H1 (cell line): Measurements from ENCODE around the gene CTNNA3. TPM values are rescaled to one million over a fixed set of nuclear protein-coding genes. Genes with fewer than 3 reads are reported as not detected.

Experiments
- CBX5 ChIP-seq: fragments of 300-800, 300-1000 bp; sonication (generic); IDR thresholded peaks from 2 replicates; pipeline ENCODE4 v1.7.1; 2016; ENCODE audit warnings: antibody characterized with exemption, low read length, low read depth
- FOSL1 ChIP-seq: IDR thresholded peaks from 2 replicates; pipeline ENCODE4 v1.6.1; 2011; ENCODE audit warnings: mild to moderate bottlenecking, low read depth, low read length, moderate library complexity; ENCODE audit not compliant: insufficient read depth
- TAF1 ChIP-seq: IDR thresholded peaks from 2 replicates; pipeline ENCODE4 v1.6.1; 2011; ENCODE audit warnings: mild to moderate bottlenecking, low read depth, low read length
- polyA plus RNA-seq, 7 experiments: library from polyadenylated mRNA; depleted of rRNA in 3 of 7; stranded (reverse) in 5 of 7; unstranded in 2 of 7; fragments of >200 nt in 5 of 7; fragments of 200-250 nt in 2 of 7; gene quantifications; 1 replicate in 5 of 7; 2 replicates in 1 of 7; 4 replicates in 1 of 7; pipeline versions ENCODE4 v1.2.1 to v1.2.3, GENCODE V29; 2011 to 2013; ENCODE audit warnings: missing spikeins in 2 of 7, mixed read lengths in 2 of 7
- total RNA-seq: library from RNA; stranded (reverse); fragmentation: NEBNext Ultra II Directional; extraction: Animal tissue kit (Norgen Biotek cat#: 25700); gene quantifications from 2 replicates; pipeline ENCODE4 v1.2.1, GENCODE V29; 2021
- TF ChIP-seq, protein P1 (sequence below): fragments of 300-600 bp; sonication (generic); IDR thresholded peaks from 2 replicates; pipeline ENCODE4 v1.7.1; 2012; ENCODE audit warnings: low read length, moderate library complexity, mild to moderate bottlenecking, inconsistent platforms; ENCODE audit not compliant: insufficient replicate concordance
- TF ChIP-seq, protein P2 (sequence below): IDR thresholded peaks from 2 replicates; pipeline ENCODE4 v1.6.1; 2011; ENCODE audit warnings: low read length, improper control_type of control experiment

CTNNA3 gene
- total and polyA plus RNA-seq, 2 of the 8 experiments (the other 6 are each of a cell fraction or from before 2014, with no cell fraction given): 1.3 to 1.5 TPM

DNA sequence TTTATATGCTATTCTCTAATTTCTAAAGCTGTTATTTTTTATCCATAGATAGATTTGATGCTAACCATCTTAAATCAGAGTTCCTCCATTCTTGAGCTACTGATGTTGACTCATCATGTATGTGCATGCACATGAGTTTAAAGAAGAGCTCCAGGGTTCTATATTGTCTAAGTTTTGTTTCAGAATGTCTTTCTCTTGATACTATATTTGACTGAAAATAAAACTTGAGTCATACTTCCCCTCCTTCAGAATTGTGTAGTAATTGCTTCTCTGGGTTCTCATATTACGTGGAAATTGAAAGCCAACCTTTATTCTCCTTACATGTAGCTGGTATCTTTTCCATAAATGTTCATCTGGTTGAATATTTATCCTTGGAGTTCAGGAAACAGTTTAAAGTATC is 680.8 kb downstream of the CTNNA3 start (continued):
- TF ChIP-seq, protein P1, sequence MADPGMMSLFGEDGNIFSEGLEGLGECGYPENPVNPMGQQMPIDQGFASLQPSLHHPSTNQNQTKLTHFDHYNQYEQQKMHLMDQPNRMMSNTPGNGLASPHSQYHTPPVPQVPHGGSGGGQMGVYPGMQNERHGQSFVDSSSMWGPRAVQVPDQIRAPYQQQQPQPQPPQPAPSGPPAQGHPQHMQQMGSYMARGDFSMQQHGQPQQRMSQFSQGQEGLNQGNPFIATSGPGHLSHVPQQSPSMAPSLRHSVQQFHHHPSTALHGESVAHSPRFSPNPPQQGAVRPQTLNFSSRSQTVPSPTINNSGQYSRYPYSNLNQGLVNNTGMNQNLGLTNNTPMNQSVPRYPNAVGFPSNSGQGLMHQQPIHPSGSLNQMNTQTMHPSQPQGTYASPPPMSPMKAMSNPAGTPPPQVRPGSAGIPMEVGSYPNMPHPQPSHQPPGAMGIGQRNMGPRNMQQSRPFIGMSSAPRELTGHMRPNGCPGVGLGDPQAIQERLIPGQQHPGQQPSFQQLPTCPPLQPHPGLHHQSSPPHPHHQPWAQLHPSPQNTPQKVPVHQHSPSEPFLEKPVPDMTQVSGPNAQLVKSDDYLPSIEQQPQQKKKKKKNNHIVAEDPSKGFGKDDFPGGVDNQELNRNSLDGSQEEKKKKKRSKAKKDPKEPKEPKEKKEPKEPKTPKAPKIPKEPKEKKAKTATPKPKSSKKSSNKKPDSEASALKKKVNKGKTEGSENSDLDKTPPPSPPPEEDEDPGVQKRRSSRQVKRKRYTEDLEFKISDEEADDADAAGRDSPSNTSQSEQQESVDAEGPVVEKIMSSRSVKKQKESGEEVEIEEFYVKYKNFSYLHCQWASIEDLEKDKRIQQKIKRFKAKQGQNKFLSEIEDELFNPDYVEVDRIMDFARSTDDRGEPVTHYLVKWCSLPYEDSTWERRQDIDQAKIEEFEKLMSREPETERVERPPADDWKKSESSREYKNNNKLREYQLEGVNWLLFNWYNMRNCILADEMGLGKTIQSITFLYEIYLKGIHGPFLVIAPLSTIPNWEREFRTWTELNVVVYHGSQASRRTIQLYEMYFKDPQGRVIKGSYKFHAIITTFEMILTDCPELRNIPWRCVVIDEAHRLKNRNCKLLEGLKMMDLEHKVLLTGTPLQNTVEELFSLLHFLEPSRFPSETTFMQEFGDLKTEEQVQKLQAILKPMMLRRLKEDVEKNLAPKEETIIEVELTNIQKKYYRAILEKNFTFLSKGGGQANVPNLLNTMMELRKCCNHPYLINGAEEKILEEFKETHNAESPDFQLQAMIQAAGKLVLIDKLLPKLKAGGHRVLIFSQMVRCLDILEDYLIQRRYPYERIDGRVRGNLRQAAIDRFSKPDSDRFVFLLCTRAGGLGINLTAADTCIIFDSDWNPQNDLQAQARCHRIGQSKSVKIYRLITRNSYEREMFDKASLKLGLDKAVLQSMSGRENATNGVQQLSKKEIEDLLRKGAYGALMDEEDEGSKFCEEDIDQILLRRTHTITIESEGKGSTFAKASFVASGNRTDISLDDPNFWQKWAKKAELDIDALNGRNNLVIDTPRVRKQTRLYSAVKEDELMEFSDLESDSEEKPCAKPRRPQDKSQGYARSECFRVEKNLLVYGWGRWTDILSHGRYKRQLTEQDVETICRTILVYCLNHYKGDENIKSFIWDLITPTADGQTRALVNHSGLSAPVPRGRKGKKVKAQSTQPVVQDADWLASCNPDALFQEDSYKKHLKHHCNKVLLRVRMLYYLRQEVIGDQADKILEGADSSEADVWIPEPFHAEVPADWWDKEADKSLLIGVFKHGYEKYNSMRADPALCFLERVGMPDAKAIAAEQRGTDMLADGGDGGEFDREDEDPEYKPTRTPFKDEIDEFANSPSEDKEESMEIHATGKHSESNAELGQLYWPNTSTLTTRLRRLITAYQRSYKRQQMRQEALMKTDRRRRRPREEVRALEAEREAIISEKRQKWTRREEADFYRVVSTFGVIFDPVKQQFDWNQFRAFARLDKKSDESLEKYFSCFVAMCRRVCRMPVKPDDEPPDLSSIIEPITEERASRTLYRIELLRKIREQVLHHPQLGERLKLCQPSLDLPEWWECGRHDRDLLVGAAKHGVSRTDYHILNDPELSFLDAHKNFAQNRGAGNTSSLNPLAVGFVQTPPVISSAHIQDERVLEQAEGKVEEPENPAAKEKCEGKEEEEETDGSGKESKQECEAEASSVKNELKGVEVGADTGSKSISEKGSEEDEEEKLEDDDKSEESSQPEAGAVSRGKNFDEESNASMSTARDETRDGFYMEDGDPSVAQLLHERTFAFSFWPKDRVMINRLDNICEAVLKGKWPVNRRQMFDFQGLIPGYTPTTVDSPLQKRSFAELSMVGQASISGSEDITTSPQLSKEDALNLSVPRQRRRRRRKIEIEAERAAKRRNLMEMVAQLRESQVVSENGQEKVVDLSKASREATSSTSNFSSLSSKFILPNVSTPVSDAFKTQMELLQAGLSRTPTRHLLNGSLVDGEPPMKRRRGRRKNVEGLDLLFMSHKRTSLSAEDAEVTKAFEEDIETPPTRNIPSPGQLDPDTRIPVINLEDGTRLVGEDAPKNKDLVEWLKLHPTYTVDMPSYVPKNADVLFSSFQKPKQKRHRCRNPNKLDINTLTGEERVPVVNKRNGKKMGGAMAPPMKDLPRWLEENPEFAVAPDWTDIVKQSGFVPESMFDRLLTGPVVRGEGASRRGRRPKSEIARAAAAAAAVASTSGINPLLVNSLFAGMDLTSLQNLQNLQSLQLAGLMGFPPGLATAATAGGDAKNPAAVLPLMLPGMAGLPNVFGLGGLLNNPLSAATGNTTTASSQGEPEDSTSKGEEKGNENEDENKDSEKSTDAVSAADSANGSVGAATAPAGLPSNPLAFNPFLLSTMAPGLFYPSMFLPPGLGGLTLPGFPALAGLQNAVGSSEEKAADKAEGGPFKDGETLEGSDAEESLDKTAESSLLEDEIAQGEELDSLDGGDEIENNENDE: no peak
- TF ChIP-seq CBX5 (no peak), TAF1 (no peak), FOSL1 (no peak)
- TF ChIP-seq, protein P2, sequence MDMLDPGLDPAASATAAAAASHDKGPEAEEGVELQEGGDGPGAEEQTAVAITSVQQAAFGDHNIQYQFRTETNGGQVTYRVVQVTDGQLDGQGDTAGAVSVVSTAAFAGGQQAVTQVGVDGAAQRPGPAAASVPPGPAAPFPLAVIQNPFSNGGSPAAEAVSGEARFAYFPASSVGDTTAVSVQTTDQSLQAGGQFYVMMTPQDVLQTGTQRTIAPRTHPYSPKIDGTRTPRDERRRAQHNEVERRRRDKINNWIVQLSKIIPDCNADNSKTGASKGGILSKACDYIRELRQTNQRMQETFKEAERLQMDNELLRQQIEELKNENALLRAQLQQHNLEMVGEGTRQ: no peak
